ENCODE data around the gene GRPEL2.

Gene GRPEL2

DNA sequence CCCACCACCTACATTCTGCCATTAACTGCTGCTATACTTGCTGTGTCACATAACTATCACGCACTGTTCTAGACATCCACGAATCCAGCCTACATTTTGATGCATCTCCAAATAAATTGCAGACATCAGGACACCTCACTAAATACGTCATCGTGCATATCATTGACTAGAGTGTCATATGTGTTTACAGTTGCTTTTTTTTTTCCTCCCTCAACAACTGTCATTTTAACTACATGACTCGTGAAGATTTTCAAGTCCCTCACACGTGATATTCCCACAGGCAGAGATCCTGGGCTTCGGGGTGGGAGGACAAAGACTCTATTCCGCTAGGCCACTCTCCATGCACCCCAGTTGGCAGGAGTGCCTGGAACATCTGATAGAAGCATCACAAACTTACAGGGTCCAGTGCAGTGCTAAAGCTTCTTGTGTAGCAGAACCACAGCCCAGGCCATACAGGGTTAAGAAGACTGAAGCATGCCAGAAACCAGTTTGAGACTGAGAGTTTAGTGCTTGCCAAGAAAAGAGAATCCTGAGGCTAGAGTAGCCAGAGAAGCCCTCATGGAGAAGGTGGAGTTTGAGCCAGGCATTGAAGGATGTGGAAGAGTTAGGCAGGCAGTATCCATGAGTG is 13.7 kb downstream of the GRPEL2 start:
- TF ChIP-seq, protein P1, sequence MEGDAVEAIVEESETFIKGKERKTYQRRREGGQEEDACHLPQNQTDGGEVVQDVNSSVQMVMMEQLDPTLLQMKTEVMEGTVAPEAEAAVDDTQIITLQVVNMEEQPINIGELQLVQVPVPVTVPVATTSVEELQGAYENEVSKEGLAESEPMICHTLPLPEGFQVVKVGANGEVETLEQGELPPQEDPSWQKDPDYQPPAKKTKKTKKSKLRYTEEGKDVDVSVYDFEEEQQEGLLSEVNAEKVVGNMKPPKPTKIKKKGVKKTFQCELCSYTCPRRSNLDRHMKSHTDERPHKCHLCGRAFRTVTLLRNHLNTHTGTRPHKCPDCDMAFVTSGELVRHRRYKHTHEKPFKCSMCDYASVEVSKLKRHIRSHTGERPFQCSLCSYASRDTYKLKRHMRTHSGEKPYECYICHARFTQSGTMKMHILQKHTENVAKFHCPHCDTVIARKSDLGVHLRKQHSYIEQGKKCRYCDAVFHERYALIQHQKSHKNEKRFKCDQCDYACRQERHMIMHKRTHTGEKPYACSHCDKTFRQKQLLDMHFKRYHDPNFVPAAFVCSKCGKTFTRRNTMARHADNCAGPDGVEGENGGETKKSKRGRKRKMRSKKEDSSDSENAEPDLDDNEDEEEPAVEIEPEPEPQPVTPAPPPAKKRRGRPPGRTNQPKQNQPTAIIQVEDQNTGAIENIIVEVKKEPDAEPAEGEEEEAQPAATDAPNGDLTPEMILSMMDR (IDR thresholded peaks at IDR 0.05; ENCODE audit: unreplicated experiment in 3 of 3) = no peak
- Mint-ChIP-seq H3K9me3 (no peaks in the 10 kb centered on the region), H3K4me1 (peaks cover 13% of the 10 kb centered on the region)

DNA sequence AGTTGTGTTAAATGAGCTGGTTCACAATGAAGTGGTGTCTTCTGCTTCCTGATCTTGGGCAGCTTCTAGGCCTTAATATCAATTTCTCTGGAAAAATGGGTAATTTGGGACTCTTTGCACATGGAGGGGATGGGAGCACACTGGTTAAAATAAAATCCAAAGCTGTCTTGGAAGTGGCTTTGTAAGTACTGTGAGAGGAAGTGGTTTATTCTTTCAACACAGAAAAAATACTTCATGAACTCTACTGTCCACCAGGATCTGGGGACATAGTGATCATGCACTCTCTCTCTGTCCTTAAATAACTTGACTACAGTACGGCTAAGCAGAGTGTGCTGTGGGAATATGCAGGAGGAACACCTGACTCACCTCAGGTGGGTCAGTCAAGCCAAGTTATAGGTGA is 15.0 kb downstream of the GRPEL2 start:
- no peak overlapping the region for H3K27ac Mint-ChIP-seq
- no peaks in the 10 kb centered on the region for H3K9me3 Mint-ChIP-seq
- peaks cover 4% of the 10 kb centered on the region for H3K27me3 Mint-ChIP-seq (ENCODE audit: low read depth)
- TF ChIP-seq, protein P1 (IDR thresholded peaks at IDR 0.05; ENCODE audit: unreplicated experiment in 3 of 3) = no peak
- peaks cover 2% of the 10 kb centered on the region for H3K36me3 Mint-ChIP-seq (ENCODE audit: low read depth)
- H3K4me3 Mint-ChIP-seq = peak overlapping the region; percentile 27 to 67 (median 62)
- H3K4me1 Mint-ChIP-seq = peaks cover 13% of the 10 kb centered on the region

More for the DNA sequence above, 13.7 kb downstream of the GRPEL2 start:
- H3K27ac Mint-ChIP-seq = peak overlapping the region in 1 of 3 experiments; percentile 33
- peak overlapping the region; percentile 89 to 93 (median 90) for H3K4me3 Mint-ChIP-seq
- H3K36me3 Mint-ChIP-seq (ENCODE audit: low read depth) = peaks cover 12% of the 10 kb centered on the region
- peaks cover 4% of the 10 kb centered on the region for H3K27me3 Mint-ChIP-seq (ENCODE audit: low read depth)

DNA sequence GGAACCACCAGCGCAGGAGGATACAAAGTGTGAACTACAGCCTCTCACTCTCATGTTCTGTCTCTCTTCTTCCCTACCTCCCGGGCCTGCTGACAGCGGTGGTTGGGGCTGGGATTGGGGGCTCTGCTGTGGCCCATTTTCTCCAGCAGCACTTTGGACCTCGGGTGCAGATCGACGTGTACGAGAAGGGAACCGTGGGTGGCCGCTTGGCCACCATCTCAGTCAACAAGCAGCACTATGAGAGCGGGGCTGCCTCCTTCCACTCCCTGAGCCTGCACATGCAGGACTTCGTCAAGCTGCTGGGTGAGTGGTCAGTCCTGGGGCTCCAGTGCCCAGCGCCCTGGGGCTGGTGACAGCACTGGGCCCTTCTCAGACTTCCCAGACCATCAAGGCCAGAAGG is 17.2 kb downstream of the GRPEL2 start:
- no peaks in the 10 kb centered on the region for H3K36me3 Mint-ChIP-seq (ENCODE audit: low read depth)

DNA sequence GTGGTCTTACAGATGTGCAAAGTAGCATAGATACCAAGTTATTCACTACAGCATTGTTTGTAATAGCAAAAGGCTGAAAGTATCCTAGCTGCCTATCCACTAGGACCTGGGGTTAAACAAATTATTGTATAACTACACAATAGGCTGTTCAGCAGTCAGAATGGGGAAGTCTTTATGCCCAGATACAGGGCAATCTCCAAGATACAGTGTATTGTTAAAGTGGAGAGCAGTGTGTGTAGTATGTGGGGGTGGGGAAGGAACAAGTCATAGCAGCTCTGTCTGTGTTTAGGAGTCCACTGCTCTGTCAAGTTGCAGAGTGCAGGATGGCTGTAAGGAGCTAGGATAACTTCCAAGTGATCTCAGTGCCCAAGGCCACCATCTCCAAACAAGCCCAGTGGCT is 18.1 kb downstream of the GRPEL2 start:
- TF ChIP-seq, protein P1 (IDR thresholded peaks at IDR 0.05; ENCODE audit: unreplicated experiment in 3 of 3) = no peak
- peaks cover 16% of the 10 kb centered on the region for H3K4me1 Mint-ChIP-seq

More for the DNA sequence above, 17.2 kb downstream of the GRPEL2 start:
- TF ChIP-seq, protein P1 (IDR thresholded peaks at IDR 0.05; ENCODE audit: unreplicated experiment in 3 of 3) = no peak
- no peak overlapping the region for H3K27ac Mint-ChIP-seq
- no peak overlapping the region for H3K4me3 Mint-ChIP-seq
- peaks cover 4% of the 10 kb centered on the region for H3K27me3 Mint-ChIP-seq (ENCODE audit: low read depth)
- peaks cover 15% of the 10 kb centered on the region for H3K4me1 Mint-ChIP-seq
- H3K9me3 Mint-ChIP-seq = no peaks in the 10 kb centered on the region

DNA sequence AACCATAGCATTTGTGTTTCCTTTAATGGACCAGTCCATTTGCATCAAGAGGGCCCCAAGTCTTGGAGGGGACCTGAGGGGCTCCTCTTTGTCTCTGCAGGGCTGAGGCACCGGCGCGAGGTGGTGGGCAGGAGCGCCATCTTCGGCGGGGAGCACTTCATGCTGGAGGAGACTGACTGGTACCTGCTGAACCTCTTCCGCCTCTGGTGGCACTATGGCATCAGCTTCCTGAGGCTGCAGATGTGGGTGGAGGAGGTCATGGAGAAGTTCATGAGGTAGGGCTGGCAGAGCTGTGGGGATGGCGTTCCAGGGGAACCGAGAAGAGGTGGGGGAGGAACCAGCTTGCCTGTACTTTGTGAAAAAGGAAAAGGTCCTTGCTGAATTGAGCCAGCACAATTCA is 18.6 kb downstream of the GRPEL2 start:
- peaks cover 7% of the 10 kb centered on the region for H3K27me3 Mint-ChIP-seq (ENCODE audit: low read depth)
- peaks cover 10% of the 10 kb centered on the region for H3K4me1 Mint-ChIP-seq
- TF ChIP-seq, protein P1 (IDR thresholded peaks at IDR 0.05; ENCODE audit: unreplicated experiment in 3 of 3) = no peak
- H3K9me3 Mint-ChIP-seq = no peaks in the 10 kb centered on the region
- H3K4me3 Mint-ChIP-seq = no peak overlapping the region
- H3K36me3 Mint-ChIP-seq (ENCODE audit: low read depth) = no peaks in the 10 kb centered on the region
- H3K27ac Mint-ChIP-seq = no peak overlapping the region

More for the DNA sequence above, 18.1 kb downstream of the GRPEL2 start:
- no peak overlapping the region for H3K27ac Mint-ChIP-seq
- H3K4me3 Mint-ChIP-seq = no peak overlapping the region
- H3K36me3 Mint-ChIP-seq (ENCODE audit: low read depth) = no peaks in the 10 kb centered on the region
- peaks cover 7% of the 10 kb centered on the region for H3K27me3 Mint-ChIP-seq (ENCODE audit: low read depth)
- no peaks in the 10 kb centered on the region for H3K9me3 Mint-ChIP-seq

DNA sequence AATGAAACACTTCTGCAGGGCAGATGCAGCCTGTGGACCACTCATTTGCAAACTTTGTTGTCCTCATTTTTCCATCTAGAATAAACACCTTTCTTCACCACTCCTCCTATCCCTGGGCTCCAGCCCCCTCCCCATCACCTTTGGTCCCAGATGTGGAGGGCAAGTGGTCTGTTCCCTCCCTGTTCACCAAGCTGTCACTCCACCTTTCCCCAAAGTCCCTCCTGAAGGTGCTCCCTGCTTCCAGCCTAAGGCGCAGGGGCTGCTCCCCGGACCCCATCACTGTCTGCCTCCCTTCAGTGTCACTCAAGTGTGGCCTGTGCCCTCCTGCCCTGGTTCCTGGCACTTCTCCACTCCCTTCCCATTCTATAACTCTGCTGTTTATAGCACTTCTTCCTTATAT is 19.4 kb downstream of the GRPEL2 start:
- Mint-ChIP-seq H3K9me3 (no peaks in the 10 kb centered on the region), H3K4me1 (peaks cover 12% of the 10 kb centered on the region), H3K36me3 (ENCODE audit: low read depth) (no peaks in the 10 kb centered on the region), H3K4me3 (no peak overlapping the region), H3K27me3 (ENCODE audit: low read depth) (peaks cover 7% of the 10 kb centered on the region), H3K27ac (no peak overlapping the region)
- TF ChIP-seq, protein P1 (IDR thresholded peaks at IDR 0.05; ENCODE audit: unreplicated experiment in 3 of 3) = no peak

All from nephron (organoid).